Stromal cell of bone marrow (primary cell): ENCODE results near the gene VCP.

Experiments
- DNase-seq: peaks from one replicate; pipeline ENCODE4 v3.0.0-alpha.2; 2012; ENCODE audit warnings: low read depth

Gene VCP

DNA sequence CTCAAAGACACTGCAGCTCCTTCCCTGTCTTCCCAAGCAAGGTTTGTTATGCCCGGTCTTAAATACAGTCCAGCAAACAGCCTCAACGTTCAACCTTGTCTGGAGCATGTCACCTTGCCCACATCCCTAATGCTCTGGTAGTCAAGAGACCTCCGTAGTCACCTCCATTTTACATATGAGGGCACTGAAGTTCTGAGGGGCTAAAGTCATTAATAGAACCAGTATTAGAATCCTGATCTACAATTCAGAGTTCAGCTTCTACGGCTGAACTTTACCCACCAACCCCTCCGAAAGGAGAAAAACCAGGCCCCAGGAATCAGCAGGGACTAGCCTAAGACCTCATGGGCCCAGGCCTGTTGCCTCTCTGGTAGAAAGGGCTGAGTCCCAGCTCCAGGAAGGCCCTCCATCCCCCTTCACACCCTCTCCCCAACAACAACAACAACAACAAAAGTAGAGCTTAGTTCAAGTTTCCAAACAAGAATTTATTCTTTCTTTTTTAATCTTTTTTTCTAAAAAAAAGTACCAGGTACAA, 31.3 kb upstream of the VCP start:
- DNase-seq = no peak

DNA sequence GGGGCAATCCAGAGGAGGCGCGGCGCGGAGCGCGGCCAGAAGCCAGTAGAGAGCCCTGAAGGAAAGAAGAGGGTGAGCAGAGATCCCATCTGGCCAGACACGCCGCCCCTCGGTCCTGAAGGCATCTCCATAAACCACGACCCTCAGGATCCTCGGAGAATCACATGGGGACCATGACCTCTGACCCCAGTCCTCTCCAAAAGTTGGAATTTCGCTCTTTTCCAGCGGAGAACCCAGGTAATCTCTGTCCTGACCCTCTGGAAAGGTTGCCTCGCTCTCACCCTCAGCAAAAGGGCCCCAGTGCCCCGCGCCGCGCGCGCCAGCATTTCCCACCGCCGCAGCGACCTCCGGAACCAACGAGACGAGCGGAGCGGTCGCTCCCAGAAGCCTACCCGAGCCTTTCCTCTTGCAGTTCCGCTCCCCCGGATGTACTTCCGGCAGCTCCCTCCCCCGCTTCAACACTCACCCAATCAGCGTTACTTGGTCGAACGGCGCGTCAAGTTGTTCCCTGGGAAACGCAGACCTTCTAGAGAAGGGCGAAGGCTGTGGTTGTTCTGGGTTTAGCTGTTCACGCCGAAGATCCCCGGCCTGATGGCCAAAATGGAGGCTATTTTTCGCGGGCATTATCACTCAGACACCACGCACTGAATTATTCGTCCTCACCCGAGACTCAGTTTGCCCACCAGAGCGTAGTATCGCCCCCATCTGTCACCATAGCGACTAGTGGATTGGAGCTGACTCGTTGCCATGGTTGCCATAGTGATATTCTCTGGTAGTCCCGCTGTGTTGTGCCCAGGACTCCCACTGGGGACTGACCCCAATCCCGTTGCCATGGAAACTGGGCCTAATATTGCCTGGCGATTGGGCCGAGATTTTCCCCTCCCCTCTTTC, 30.6 kb upstream of the VCP start, which contains the start of gene STOML2:
Gene STOML2 (minus strand): TSS at position 363 of the 891 bp plus-strand sequence. CDS start 37 bp downstream, at position 326.
- peak; percentile 96 for DNase-seq

DNA sequence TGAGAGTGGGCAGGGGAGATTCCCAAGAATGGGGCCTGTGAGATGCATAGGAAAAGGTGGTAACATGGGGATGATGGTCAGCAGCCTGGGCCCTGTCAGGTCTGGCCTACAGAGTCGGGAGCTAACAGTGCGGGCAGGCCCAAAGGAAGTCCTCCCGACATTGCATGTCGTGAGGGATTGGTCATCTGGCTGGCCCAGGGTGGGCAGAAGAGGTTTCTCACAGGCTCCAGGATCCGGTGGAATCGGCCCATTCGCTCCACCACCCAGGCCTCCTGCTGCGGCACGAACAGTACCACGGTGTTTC, 30.0 kb upstream of the VCP start:
- no peak for DNase-seq

DNA sequence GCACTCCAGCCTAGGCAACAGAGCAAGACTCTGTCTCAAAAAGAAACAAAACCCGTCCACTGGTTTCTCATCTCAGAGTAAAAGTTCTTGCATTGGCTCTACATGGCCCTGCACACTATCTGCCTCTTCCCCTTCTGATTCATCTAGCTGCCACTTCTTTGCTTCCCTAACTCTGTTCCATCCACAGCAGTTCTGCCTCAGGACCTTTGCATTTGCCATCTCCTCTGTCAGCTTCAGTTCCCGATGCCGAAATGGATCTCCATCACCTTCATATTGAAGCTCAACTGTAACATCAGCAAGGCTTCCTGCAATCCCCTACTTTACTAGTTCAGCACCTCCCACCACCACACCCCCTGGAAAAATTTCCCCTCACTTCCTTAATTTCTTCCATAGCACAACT, 25.1 kb upstream of the VCP start:
- DNase-seq = no peak

DNA sequence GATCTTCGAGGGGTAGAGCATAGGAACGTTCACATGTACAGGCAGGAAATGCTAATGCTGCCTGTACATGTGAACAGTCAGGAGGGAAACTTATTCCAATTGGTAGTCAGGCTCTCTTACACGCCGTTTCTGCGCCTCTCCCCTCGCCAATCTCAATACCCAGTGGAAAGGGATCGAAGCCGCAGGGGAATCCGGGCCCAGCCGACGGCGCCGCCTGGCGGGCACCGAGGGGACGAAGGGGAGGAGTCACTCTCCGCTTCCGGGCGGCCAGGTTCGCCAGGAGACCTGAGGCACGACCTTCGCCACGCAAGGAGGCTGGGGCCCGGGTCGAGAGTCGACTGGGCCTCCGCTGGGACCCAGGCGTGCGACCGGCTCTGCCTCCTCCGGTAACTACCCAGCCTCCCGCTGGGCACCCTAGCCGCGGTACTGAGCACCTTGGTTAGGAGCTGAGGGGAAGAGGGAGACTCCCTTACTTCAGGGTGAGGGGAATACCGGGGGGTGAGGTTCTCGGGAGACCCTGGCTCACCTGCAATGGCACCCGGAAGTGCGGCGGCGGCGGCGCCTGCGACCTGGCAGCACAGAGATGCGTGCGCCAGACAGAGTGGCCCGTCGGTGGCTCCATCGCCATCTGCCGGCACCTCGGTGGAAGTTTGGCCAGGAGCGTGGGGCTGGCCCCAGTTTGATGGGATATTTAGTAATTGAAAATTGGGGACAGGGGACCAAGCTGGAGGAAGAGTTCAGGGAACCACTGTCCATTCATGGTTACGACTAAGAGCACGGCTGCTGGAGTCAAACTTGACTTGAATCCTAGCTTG, 23.8 kb upstream of the VCP start, which contains the start of gene PIGO:
Gene PIGO (minus strand): TSS at position 557 of the 815 bp plus-strand sequence. CDS start 1,026 bp downstream, outside the sequence.
- no peak for DNase-seq

DNA sequence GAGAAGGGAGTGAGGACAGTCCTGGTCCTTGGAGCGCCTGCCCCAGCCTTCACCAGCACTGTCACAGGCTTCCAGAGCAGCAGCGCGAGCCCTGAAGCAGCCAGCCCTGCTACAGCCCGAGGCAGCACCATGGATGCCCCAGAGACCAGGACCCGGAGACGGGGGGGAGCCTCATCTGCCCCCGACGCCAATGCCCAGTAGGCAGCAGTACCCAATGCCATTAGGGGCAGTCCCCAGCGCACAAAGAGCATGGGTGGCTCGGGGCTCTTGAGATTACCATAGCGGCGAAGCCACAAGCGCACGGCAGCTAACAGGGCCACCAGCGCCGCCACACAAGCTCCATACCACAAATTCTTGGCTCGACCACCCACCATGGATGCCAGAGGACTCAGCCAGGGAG, 19.1 kb upstream of the VCP start:
- DNase-seq = no peak

DNA sequence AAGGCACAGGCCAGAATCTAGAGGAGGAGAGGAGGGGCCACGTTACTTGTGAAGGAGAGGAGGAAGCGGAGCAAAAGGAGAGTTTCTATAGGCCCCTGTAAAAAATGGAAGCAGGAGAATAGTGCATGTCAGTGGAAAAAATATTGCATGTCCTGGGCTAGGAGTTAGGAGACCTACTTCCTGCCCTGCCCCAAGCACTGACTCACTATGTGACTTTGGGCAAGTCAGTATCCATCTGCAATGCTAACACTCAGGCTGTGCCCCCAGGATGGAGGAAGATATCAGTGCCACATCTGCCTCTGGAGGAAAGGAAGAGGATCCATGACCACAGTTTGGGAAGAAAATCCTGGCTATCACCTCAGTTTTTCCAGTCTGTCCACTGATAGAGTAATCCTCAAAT, 17.0 kb upstream of the VCP start:
- no peak for DNase-seq

DNA sequence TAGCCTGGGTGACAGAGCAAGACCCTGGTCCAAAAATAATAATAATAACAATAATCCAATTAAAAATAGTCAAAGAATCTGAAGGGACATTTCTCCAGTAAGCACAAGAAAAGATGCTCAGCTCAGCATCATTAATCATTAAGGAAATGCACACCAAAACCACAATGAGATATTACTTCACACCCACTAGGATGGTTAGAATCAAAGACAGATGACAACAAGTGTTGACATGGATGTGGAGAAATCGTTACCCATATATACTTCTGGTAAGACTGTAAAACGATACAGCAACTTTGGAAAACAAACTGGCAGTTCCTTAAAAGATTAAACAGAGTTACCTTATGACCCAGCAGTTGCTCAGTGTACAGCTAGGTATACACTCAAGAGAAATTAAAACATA, 12.7 kb upstream of the VCP start:
- no peak for DNase-seq

DNA sequence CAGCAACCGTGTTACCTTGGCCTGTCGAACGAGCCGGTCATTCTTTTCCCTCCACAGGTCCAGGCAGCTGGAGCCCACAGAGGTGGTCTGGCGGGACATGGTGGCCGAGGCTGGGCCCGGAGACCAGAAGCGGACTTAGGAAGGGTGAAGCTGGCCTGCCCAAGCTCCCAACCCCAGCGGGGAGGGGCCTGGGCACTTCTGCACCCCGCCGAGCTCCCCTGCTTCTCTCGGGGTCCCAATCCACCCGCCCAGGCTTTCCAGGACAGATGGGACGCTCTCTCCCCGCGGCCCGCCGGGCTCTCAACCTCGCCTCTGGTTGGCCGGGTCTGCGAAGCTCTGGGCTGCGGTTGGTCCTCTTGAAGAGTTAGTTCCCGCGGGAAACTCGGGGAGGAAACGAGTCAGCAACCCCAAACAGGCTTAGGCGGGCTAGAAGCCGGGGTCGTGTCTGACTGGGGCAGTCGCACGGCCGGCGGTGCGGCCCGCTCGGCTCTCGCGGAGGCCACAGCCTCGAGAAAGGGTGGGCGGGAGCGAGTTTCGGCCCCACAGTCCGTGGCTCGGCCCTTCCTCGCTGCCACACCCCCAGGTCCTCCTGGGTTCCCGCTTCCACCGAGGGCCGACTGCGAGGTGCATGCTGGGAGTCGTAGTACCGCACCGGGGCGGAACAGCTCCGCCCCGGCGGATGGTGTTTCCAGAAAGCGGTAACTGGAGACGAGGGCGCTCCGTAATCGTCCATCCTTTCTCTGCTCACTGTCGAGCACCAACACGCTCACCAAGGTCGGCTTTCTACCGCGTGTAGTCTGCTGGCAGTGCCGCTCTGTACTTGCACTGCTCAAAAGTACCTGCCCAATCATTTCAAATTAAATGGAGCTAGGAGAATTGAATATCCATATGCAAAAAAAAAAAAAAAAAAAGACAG, 7.3 kb upstream of the VCP start, which contains the start of gene FANCG:
Gene FANCG (minus strand): TSS at position 517 of the 916 bp plus-strand sequence. CDS start 418 bp downstream, at position 99.
- peak; percentile 89 for DNase-seq

DNA sequence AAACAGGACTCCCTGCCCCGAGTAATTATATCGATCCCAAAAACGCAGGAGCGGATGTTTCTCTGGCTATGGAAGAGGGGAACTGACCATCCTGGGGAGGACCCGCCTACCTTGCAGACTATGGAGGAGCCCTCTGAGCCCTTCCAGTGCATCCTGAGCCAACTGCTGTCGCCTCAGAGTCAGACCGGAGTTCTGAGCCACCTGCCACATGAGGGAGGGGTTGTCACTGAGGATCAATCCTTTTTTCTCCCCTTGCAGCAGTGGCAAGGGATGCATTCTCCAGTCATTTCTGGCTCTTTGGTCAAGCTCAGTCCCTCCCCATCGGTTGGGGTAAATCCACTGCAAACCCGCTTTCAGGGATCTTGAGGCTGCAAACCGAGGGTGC, 6.6 kb upstream of the VCP start:
- DNase-seq = no peak

DNA sequence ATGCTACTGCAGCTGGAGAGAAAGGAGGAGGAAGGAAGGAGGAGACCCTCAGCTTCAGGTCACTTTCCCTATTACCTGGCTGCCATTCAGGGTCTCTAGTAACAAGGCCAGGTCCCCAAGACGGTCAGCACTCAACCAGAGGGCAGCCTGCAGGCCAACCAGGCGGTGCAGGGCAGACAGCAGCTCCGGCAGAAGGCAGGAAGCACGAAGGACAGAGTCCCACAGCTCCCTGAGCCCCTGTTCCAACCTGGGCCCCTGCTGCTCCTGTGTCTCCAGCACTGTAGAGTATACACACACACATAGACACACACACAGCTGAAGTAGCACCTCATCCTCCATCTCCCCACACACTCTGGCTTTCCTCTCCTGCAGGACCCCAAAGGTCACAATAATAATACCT, 5.6 kb upstream of the VCP start:
- DNase-seq = no peak

DNA sequence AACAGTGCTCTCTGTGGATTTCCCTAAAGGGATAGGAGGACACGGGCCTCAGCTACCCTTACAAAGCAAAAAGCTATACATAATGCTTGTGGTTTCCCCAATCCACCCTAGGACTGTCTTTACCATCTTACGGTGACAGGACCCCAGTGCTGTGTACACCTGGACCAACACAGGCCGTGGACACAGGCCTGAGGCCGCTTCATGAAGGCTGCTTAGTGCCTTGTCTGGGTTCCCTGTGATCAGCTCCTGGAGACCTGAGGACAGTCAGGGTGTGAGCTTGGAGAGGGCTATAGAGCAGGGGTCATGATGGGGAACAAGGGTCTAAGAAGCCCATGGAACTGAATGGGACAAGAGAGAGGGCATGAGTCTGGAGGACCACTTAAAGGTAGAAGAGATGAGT, 4.4 kb upstream of the VCP start:
- DNase-seq = no peak

DNA sequence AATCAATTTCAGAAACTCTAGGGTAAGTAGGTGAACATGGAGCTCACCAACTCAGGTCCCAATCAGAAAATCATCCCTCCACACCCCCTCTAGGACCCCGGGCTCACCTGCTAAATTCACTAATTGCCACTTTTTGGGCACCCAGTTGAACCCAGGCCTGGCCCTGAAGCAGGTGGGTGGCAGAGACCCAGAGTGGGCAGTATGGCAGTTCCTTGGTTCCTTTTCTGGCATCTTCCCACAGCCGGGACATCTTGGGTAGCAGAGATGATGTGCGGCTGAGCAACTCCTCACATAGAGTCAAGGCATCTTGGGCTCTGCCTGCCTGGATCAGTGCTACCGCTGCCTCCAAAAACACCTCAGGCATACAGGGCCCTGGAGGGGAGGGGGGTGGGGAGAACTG, 2.9 kb upstream of the VCP start:
- no peak for DNase-seq

DNA sequence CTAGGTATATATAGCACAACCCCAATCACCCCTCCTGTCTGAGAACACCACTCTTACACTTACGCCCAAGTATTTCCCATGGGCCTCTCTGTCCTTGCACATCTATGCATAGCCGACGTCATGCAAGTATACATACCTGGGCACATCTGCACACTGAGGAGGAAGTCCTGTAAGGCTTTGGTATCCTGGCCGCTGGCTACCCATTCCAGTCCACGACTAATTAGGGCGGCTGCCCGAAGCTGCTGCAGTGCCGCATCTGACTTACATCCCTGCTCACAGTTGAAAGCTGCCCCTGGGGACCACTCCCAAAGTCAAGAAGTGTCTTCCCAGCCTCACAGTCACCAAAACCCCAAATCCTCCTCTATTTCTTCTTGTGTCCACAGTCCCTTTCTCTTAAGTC, 2.4 kb upstream of the VCP start:
- DNase-seq = no peak

DNA sequence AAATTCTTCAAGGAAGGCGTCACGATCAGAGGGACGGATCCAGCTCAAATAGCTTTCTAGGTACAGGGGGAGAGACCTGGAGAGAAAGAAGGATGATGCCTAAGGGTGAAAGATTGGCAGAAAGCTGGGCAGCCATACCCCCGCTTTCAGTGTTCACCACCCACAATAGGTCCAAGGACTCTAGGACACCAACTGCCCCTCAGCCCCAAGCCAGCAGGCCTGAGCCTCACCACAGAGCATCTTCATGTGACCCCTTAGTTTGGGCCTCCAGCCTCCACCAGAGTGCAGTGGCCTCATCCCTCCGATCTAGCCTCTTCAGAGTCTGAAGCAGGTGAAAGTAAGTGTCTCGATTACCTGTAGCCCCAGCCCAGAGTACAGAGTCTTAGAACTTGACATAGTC, 1.7 kb upstream of the VCP start:
- no peak for DNase-seq

DNA sequence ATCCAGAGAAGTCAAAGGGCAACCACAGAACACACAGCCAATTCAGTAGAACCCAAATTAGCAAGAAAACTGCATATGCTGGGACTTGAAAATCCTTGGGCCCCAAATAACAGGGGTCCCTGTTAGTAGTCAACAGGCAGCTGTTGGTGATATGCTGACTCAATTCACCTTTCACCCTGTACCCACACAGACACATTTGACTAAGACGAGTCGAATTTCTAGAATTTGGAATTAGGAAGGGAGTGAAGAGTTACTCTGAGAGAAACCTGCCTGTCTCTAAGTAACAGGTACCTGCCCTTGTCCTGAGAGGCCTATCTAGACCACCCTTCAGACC, 821 bp upstream of the VCP start:
- no peak for DNase-seq

DNA sequence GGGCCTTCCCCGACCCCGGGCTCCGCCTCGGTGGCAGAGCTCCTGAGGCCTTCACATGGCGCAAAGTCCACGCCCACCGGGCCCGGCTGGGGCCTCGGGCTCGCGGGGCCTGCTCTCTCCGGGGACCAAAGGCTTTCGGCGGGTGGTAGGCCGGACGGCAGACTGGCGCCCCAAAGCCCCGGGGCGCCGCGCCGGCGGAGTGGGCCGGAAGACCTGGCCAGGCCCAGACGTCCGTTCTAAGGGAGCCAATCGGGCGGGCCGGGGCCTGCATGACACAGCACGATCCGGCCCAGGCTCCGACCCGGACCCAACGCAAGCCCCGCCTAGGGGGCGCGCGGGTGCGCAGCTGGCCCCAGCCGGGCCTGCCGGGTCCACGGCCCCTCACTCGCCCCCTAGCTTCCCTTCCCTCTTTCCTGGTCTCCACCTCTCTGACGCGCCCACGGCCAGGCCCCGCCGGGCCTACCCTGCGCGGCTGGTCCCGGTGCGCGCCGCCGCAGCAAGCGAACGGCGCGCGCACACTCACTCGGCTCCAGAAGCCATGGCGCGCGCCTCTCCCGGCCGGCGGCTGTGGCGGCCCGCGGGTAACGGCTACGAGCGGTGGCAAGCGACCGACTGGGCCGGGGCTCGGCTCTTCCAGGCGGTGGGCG, 488 bp downstream of the VCP start:
- DNase-seq = peak; percentile 71

DNA sequence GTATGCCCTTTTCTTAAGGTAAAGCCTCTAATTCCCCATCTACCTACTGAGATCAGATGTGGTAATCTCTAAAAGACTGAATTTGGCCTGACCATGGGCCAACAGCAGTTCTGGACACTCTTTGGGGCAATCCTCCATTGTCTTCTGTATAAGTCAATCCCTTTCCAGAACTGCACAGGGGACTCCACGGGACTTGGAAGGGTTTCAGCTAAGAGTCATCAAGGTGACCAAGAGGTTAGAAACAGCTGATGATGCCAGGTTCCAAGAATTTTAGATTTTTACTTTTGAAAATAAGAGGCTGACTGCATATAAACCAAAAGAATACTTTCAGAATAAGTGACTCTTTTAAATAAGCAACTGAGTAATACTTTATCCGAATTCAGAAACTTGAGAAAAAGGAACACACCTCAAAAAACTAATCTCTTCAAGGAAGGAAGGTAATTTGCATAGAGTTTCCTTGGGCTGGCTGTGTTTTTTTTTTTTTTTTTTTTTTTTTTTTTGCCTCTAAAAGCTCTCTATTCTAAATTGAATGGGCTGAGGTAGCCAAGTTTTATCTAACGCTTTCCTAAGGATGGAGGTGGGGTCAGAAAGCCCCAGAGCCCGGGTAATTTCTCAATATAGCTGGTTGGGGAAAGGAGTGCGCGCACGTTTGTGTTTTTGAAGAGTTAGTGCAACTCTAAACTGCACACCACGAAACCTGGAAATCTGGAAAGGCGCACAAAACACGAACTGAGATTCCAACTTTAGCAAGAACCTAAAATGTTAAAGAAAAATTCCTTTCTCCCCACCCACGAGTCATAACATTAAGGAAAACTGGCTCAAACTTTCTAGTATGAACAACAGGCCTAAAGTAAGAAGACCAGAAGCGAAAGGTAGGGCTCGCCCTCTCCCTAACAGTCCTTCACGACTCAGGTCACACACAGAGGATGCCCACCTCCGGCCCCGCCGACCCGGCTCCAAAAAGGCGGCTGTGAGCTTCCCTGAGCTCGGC, 1.3 kb downstream of the VCP start:
- DNase-seq = no peak

DNA sequence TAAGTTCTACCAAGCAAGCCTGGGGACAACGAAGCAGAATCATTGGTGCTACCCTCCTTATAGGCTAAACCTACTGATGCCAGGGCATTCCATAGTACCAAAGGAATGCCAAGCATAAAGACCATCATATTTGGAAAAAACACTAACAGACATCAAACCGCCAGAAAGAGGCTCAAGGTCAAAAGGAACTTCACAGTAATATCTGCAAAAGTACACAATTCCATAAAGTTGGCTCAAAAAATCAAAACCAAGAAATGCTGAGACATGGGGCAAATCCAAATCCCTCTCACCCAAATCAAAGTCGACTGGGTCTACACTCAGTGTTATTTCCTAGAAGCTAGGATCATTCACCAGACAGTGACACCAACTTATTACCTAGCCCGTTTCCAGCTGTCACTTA, 3.4 kb downstream of the VCP start:
- no peak for DNase-seq

DNA sequence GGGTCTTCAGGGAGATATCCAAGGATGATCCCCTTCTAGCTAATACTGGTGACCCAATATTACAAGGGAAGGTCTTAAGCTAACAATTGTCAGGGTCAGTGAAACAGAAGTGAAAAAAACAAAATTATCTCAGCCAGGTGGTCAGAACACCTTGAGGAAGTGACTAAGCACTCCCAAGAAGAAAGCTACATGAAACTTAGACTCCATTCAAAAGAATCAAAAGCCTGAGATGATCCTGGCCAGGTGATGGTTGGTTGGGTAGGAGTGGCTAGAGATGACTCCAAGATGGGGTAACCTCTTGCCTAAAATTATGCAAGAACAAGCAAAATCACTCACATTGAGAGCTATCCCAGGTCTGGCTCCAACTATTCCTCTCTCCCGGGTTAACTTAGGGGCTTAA, 5.4 kb downstream of the VCP start:
- DNase-seq = no peak
